HEK293 (cell line): Measurements from ENCODE around the gene C5orf15.
"Not testable (repeated sequence)": the region's sequence is repeated elsewhere in the genome, so short reads cannot be mapped to it uniquely, and the experiment has no call there.

Source experiments
- CTCF ChIA-PET: fragments of 350-600 bp; formaldehyde crosslinking; extraction: SDS; loops from one replicate; lab custom pipeline; 2021; ENCODE audit warnings: antibody characterized with exemption; lab: Yijun Ruan, JAX
- POLR2A ChIA-PET: fragments of 300-600 bp; formaldehyde crosslinking; extraction: SDS; loops from one replicate; lab custom pipeline; 2020; ENCODE audit warnings: antibody characterized with exemption, inconsistent platforms; lab: Yijun Ruan, JAX
- H3K27ac ChIP-seq: fragments of 200-500 bp; sonication (Bioruptor generic); 2 replicates; pipeline ENCODE4 v1.5.1; 2014; ENCODE audit warnings: low read depth, low read length, control low read depth, inconsistent platforms; ENCODE audit errors: extremely low read depth
- H3K36me3 ChIP-seq, 2 experiments: fragments of 200-500 bp in 1 of 2; sonication (Bioruptor generic) in 1 of 2; 1 replicate in 1 of 2; 2 replicates in 1 of 2; pipeline ENCODE4 v1.5.1; 2014 to 2017; ENCODE audit warnings: inconsistent platforms in 2 of 2, low read length in 2 of 2; ENCODE audit not compliant: control insufficient read depth in 2 of 2, insufficient read depth in 1 of 2
- H3K4me1 ChIP-seq: fragments of 200-500 bp; sonication (Bioruptor generic); 2 replicates; pipeline ENCODE4 v1.5.1; 2014; ENCODE audit warnings: mild to moderate bottlenecking, low read length, inconsistent platforms; ENCODE audit not compliant: control insufficient read depth, insufficient read depth
- H3K4me3 ChIP-seq: 2 replicates; pipeline ENCODE4 v1.5.1; 2011; ENCODE audit warnings: low read depth, mild to moderate bottlenecking, control low read depth, low read length, moderate library complexity
- H3K9me3 ChIP-seq: fragments of 200-500 bp; sonication (Bioruptor generic); 2 replicates; pipeline ENCODE4 v1.5.1; 2014; ENCODE audit warnings: low read depth, low read length, inconsistent platforms; ENCODE audit not compliant: control insufficient read depth, insufficient read depth
- ELK4 ChIP-seq: IDR thresholded peaks from 2 replicates; pipeline ENCODE4 v1.6.1; 2011; ENCODE audit warnings: mild to moderate bottlenecking, low read depth, low read length, borderline replicate concordance
- TSHZ1 ChIP-seq: fragments of 450-650 bp; formaldehyde crosslinking; IDR thresholded peaks from 2 replicates; pipeline ENCODE4 v1.5.1; 2016; ENCODE audit warnings: missing biosample characterization, missing genetic modification characterization, borderline replicate concordance
- ZBTB44 ChIP-seq: fragments of 450-650 bp; IDR thresholded peaks from 2 replicates; pipeline ENCODE4 v1.5.1; 2018; ENCODE audit warnings: missing biosample characterization, mild to moderate bottlenecking, missing genetic modification characterization
- ZFHX2 ChIP-seq: fragments of 450-650 bp; formaldehyde crosslinking; conservative IDR thresholded peaks from 2 replicates; pipeline ENCODE4 v1.5.1; 2016; ENCODE audit warnings: missing biosample characterization, missing genetic modification characterization
- ZNF121 ChIP-seq: fragments of 450-650 bp; formaldehyde crosslinking; IDR thresholded peaks from 2 replicates; pipeline ENCODE4 v1.5.1; 2016; ENCODE audit warnings: missing biosample characterization, missing genetic modification characterization
- ZNF140 ChIP-seq: fragments of 450-650 bp; formaldehyde crosslinking; IDR thresholded peaks from 2 replicates; pipeline ENCODE4 v1.5.1; 2016; ENCODE audit warnings: missing biosample characterization, missing genetic modification characterization
- ZNF18 ChIP-seq: fragments of 450-650 bp; formaldehyde crosslinking; IDR thresholded peaks from 2 replicates; pipeline ENCODE4 v1.5.1; 2016; ENCODE audit warnings: missing biosample characterization, missing genetic modification characterization
- ZNF24 ChIP-seq: fragments of 450-650 bp; formaldehyde crosslinking; IDR thresholded peaks from 2 replicates; pipeline ENCODE4 v1.5.1; 2016; ENCODE audit warnings: missing biosample characterization, missing genetic modification characterization
- ZNF292 ChIP-seq: fragments of 450-650 bp; formaldehyde crosslinking; IDR thresholded peaks from 2 replicates; pipeline ENCODE4 v1.5.1; 2016; ENCODE audit warnings: low read depth, missing biosample characterization, missing genetic modification characterization, borderline replicate concordance
- ZNF394 ChIP-seq: fragments of 450-650 bp; formaldehyde crosslinking; IDR thresholded peaks from 2 replicates; pipeline ENCODE4 v1.5.1; 2016; ENCODE audit warnings: missing biosample characterization, missing genetic modification characterization, mild to moderate bottlenecking, moderate library complexity, borderline replicate concordance
- ZNF423 ChIP-seq: fragments of 450-650 bp; formaldehyde crosslinking; IDR thresholded peaks from 2 replicates; pipeline ENCODE4 v1.5.1; 2016; ENCODE audit warnings: missing biosample characterization, missing genetic modification characterization
- ZNF548 ChIP-seq: fragments of 450-650 bp; formaldehyde crosslinking; IDR thresholded peaks from 2 replicates; pipeline ENCODE4 v1.5.1; 2016; ENCODE audit warnings: missing biosample characterization, missing genetic modification characterization
- TF ChIP-seq, protein P1 (sequence below): fragments of 450-650 bp; formaldehyde crosslinking; IDR thresholded peaks from 2 replicates; pipeline ENCODE4 v1.5.1; 2016; ENCODE audit warnings: missing biosample characterization, missing genetic modification characterization

Gene C5orf15

DNA sequence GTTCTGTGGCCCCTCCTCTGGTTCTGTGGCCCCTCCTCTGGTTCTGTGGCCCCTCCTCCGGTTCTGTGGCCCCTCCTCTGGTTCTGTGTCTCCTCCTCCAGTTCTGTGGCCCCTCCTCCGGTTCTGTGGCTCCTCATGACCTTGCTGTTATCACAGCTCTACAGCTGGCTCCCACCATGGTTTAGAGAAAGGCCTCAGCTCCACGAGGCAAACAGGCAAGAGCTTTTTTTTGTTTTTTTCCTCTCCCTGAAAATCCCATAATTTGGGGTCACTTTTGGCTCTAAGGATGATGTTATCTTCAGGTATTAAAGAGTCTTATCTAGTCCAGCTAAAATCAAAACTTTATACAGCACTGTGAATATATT, 31.8 kb downstream of the C5orf15 start:
- Histone ChIP-seq H3K4me1 (peaks cover 12% of the 10 kb centered on the region), H3K4me3 (no peak overlapping the region), H3K27ac (no peak overlapping the region), H3K9me3 (no peaks in the 10 kb centered on the region), H3K36me3 (no peaks in the 10 kb centered on the region)
- TF ChIP-seq TSHZ1 (tag by site-specific recombination) (no peak), ZNF24 (tag by site-specific recombination) (no peak), ZNF292 (tag by site-specific recombination) (no peak), ELK4 (no peak), ZFHX2 (no peak), ZBTB44 (tag by site-specific recombination) (no peak)
- CTCF ChIA-PET = interaction anchor here (0.5 to 1.0 kb wide), 2 partner anchors 181 to 183 kb away, joined by 5 read pairs; no protein-coding TSS in a partner anchor
- POLR2A ChIA-PET = no interaction called here

GRCh38 chr5:133935991-133936650, 32.3 kb downstream of the C5orf15 start:
- H3K27ac ChIP-seq, H3K9me3 ChIP-seq, H3K4me3 ChIP-seq, POLR2A ChIA-PET, H3K36me3 ChIP-seq: not testable (repeated sequence)
- peaks cover 12% of the 10 kb centered on the region for H3K4me1 ChIP-seq
- CTCF ChIA-PET = interaction anchor here (1.0 kb wide), 1 partner anchor 180 kb away, joined by 5 read pairs; no protein-coding TSS in a partner anchor

- no peaks in the 10 kb centered on the region for H3K36me3 ChIP-seq
- ChIA-PET CTCF (interaction anchor here (1.0 kb wide), 1 partner anchor 104 kb away, joined by 4 read pairs; no protein-coding TSS in a partner anchor), POLR2A (no interaction called here)
- TF ChIP-seq ZNF423 (no peak), ZNF18 (tag by site-specific recombination) (no peak), ZNF394 (tag by site-specific recombination) (no peak), ZNF140 (tag by site-specific recombination) (no peak), ZFHX2 (no peak), ZNF548 (tag by site-specific recombination) (no peak), ZNF121 (tag by site-specific recombination) (no peak)
- TF ChIP-seq, protein P1, sequence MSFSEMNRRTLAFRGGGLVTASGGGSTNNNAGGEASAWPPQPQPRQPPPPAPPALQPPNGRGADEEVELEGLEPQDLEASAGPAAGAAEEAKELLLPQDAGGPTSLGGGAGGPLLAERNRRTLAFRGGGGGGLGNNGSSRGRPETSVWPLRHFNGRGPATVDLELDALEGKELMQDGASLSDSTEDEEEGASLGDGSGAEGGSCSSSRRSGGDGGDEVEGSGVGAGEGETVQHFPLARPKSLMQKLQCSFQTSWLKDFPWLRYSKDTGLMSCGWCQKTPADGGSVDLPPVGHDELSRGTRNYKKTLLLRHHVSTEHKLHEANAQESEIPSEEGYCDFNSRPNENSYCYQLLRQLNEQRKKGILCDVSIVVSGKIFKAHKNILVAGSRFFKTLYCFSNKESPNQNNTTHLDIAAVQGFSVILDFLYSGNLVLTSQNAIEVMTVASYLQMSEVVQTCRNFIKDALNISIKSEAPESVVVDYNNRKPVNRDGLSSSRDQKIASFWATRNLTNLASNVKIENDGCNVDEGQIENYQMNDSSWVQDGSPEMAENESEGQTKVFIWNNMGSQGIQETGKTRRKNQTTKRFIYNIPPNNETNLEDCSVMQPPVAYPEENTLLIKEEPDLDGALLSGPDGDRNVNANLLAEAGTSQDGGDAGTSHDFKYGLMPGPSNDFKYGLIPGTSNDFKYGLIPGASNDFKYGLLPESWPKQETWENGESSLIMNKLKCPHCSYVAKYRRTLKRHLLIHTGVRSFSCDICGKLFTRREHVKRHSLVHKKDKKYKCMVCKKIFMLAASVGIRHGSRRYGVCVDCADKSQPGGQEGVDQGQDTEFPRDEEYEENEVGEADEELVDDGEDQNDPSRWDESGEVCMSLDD = no peak
- TF ChIP-seq, all 188 proteins: peak for 0
- no peak overlapping the region for H3K4me3 ChIP-seq
- no peak overlapping the region for H3K27ac ChIP-seq
- H3K4me1 ChIP-seq = peaks cover 12% of the 10 kb centered on the region
- H3K9me3 ChIP-seq = no peaks in the 10 kb centered on the region
Observed at GRCh38 chr5:133935667-133935940, 32.8 kb downstream of the C5orf15 start.
